Stomach smooth muscle (tissue), 2 donors: ENCODE data around the gene TMEM108.

Experiments used
- H3K27ac ChIP-seq: one replicate; pipeline ENCODE4 v1.7.0; 2013; ENCODE audit warnings: mild to moderate bottlenecking, low read length, inconsistent platforms
- H3K27me3 ChIP-seq, 2 donors: one replicate each; pipeline ENCODE4 v1.7.0; 2013; ENCODE audit warnings: low read length in 2 of 2; ENCODE audit not compliant: insufficient read depth in 2 of 2, control insufficient read depth in 1 of 2
- H3K36me3 ChIP-seq, 2 donors: one replicate each; pipeline ENCODE4 v1.7.0; 2013; ENCODE audit warnings: low read length in 2 of 2; ENCODE audit not compliant: control insufficient read depth in 2 of 2, insufficient read depth in 2 of 2
- H3K4me1 ChIP-seq: one replicate; pipeline ENCODE4 v1.7.0; 2013; ENCODE audit warnings: low read length; ENCODE audit not compliant: control insufficient read depth, insufficient read depth
- H3K4me3 ChIP-seq, 2 donors: one replicate each; pipeline ENCODE4 v1.7.0; 2013; ENCODE audit warnings: low read length in 2 of 2
- H3K9ac ChIP-seq, 2 donors: one replicate each; pipeline ENCODE4 v1.7.0; 2013; ENCODE audit warnings: low read length in 2 of 2, mild to moderate bottlenecking in 1 of 2
- H3K9me3 ChIP-seq, 2 donors: one replicate each; pipeline ENCODE4 v1.7.0; 2013; ENCODE audit warnings: low read length in 2 of 2; ENCODE audit not compliant: control insufficient read depth in 2 of 2
- donor health status: healthy.
- donor health status: Pancreatic carcinoma.

TMEM108 gene

DNA sequence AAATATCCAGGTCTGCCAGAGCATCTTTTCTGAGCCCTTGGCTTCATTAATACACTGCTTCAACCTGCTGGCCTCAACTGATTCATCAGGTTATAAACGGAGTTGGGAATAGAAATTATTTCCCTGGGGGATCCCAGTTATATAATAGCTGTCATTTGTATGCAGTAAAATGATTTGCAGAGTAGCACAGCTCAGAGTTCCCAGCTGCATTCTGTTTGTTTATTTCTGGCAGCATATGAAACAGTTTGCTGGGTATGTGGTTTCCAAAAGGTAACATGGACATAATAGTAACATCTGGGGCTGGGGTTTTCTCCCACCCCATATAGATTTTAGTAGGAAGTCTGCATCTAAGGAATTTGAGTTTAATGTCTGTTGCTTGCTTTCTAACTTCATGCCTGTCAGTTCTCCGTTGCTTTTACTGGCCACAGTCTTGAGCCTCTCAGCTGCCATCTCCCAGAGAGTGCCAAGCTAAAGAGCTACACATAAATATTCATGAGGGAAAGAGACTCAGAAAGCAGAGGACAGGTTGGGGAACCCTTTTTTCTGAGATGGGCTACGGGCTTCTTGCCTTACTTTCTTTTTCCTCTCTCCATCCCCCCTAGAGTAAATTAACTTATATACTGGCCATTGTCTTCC lies 124.6 kb downstream of the TMEM108 start:
- Histone ChIP-seq H3K36me3 (no peaks in the 10 kb centered on the region), H3K9ac (no peak overlapping the region), H3K27ac (no peak overlapping the region), H3K4me3 (no peak overlapping the region), H3K27me3 (no peaks in the 10 kb centered on the region), H3K4me1 (no peaks in the 10 kb centered on the region), H3K9me3 (no peaks in the 10 kb centered on the region)

DNA sequence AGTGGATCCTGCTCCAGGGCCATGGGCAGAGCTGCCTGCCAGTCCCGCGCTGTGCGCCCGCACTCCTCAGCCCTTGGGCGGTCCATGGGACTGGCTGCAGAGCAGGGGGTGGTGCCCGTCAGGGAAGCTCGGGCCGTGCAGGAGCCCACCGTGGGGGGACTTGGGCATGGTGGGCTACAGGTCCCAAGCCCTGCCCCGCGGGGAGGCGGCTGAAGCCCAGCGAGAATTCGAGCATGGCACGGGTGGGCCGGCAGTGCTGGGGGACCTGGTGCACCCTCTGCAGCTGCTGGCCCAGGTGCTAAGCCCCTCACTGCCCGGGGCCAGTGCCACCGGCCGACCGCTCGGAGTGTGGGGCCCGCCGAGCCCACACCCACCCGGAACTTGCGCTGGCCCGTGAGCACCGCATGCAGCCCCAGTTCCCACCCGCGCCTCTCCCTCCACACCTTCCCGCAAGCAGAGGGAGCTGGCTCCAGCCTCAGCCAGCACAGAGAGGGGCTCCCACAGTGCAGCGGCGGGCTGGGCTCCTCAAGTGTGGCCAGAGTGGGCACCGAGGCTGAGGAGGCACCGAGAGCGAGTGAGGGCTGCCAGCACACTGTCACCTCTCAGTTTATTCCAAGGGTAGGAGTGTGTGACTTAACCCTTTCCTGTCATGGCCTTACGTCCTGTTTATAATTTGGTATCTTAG lies 129.3 kb downstream of the TMEM108 start:
- Histone ChIP-seq H3K4me3 (no peak overlapping the region), H3K36me3 (no peaks in the 10 kb centered on the region), H3K9me3 (no peaks in the 10 kb centered on the region), H3K27me3 (no peaks in the 10 kb centered on the region), H3K9ac (no peak overlapping the region), H3K27ac (no peak overlapping the region), H3K4me1 (no peaks in the 10 kb centered on the region)

DNA sequence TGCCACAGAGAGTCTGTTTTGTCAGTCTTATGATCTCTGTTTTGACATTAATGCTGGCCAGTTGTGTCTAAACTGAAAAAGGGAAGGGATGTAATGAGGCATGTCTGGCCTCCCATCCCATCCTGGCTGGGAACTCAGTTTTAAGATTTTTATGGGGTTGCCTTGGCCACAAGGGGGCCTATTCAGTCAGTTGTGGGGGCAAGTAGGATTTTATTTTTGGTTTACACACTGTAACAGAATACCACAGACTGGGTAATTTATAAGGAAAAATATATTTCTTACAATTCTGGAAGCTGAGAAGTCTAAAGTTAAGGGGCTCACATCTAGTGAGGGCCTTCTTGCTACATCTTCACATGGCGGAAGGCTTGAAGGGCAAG lies 129.8 kb downstream of the TMEM108 start:
- no peaks in the 10 kb centered on the region for H3K9me3 ChIP-seq
- no peak overlapping the region for H3K9ac ChIP-seq
- H3K4me3 ChIP-seq = no peak overlapping the region
- H3K27ac ChIP-seq = no peak overlapping the region
- no peaks in the 10 kb centered on the region for H3K27me3 ChIP-seq
- H3K4me1 ChIP-seq = no peaks in the 10 kb centered on the region
- no peaks in the 10 kb centered on the region for H3K36me3 ChIP-seq

DNA sequence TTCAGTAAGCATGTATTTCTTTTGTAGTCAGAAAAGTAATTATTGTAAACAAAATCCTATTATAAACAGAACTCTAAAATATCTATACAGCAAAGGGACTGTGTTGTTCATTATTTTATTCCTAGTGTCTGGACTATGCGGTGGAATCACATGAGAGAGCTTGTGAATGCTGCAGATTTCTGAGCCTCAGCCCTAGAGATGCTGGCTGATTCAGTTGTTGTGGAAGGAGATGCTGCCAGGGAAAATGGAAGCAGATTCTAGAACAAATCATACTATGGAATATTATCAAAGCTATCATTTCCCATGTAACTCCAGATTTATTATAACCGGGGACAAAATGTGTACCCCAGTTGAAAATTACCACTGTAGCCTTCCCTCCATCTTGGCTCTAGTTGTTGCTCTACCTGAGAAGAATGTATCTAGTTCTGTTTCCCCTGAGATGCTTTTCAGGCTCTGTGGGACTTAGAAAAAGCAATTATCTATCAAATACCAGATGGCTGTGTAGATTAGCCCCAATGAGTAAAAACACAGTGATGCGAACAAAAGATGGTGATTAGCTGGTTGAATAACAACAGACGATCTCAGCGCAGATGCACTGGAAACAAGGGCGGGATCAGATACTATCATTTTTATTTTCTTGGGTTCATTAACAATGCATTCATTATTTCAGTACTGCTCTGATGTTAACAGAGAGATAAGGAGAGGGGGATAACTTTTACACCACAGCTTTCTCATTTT lies 131.3 kb downstream of the TMEM108 start:
- Histone ChIP-seq H3K4me3 (no peak overlapping the region), H3K4me1 (no peaks in the 10 kb centered on the region), H3K27ac (no peak overlapping the region), H3K9ac (no peak overlapping the region), H3K36me3 (no peaks in the 10 kb centered on the region), H3K27me3 (no peaks in the 10 kb centered on the region), H3K9me3 (no peaks in the 10 kb centered on the region)

DNA sequence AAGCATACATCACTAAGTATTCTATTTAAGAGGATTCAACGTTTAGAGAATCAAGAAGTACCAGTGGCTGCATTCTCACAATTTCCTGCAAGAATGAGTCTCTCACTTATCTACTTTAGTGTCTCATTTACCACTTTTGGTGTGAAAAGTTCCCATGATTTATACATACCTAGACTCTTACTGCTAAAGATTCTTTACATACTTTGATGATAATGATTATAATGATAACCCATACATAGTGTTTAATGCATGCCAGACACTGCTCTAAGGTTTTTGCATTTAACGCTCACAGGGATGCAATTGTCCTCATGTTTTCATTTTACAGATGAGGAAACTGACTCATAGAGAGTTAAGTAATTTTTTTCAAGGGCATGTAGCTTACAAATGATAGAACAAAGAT lies 133.6 kb downstream of the TMEM108 start:
- H3K36me3 ChIP-seq = no peaks in the 10 kb centered on the region
- no peaks in the 10 kb centered on the region for H3K9me3 ChIP-seq
- no peak overlapping the region for H3K27ac ChIP-seq
- no peak overlapping the region for H3K9ac ChIP-seq
- no peaks in the 10 kb centered on the region for H3K4me1 ChIP-seq
- H3K4me3 ChIP-seq = no peak overlapping the region
- no peaks in the 10 kb centered on the region for H3K27me3 ChIP-seq

DNA sequence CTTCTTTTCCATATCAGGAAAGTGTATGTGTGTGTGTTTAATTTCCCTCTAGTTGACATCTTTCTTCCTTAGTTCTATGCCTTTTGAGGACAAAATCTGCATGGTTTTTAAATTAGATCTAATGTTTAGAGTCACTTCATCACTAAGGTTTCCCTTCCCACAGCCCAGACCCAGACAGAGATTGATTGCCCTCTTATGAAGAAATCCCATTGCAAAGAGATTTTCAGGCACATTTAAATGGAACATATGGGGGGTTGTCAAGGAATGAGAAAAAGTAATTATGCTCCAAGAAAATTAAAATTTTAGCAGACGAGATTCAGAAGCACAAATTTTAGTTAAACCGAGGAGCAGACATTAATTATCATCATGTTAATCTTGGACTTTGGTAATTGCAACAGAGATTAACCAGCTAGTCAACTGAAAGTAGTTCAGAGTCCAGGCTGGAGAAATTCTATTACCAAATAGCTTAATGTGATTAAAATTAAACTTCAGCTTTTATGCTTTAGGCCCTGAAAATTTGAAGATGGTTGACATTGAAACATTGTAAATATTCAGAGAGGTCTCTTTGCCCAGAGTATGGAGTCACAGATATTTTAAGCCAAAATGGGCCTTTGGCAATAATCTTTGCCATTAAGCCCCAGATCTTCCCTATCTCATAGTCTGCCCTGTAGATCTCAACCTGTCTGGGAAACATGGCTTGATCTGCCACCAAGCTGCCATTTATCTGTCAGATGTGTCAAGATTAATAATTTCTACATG lies 143.4 kb downstream of the TMEM108 start:
- Histone ChIP-seq H3K27me3 (no peaks in the 10 kb centered on the region), H3K36me3 (no peaks in the 10 kb centered on the region), H3K27ac (no peak overlapping the region), H3K4me3 (no peak overlapping the region), H3K4me1 (no peaks in the 10 kb centered on the region), H3K9ac (no peak overlapping the region), H3K9me3 (no peaks in the 10 kb centered on the region)

DNA sequence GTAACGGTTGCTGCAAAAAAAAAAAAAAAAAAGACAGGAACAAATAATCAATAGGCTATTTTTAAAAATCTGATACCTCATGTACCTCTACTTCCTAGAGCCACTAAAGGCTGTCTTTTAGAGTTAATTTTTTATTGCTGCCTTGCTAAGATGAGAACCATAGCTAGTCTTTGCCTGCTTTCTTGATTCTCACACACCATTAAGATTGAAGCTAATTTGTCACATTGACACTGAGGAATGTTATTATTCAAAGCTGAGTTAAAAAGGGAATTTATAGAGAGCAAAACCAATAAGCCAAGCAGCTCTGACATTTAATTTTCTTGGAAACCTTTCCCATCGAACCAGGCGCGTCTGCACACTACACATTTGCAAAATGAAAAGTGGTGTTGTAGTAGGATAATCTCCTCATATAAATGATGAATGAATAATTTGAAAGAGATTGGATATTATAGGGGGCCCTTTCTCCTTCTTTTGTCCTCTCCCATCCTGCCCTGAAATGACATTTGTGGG lies 149.7 kb downstream of the TMEM108 start:
- Histone ChIP-seq H3K36me3 (no peaks in the 10 kb centered on the region), H3K27me3 (no peaks in the 10 kb centered on the region), H3K9ac (no peak overlapping the region), H3K4me1 (no peaks in the 10 kb centered on the region), H3K9me3 (no peaks in the 10 kb centered on the region), H3K27ac (no peak overlapping the region), H3K4me3 (no peak overlapping the region)

DNA sequence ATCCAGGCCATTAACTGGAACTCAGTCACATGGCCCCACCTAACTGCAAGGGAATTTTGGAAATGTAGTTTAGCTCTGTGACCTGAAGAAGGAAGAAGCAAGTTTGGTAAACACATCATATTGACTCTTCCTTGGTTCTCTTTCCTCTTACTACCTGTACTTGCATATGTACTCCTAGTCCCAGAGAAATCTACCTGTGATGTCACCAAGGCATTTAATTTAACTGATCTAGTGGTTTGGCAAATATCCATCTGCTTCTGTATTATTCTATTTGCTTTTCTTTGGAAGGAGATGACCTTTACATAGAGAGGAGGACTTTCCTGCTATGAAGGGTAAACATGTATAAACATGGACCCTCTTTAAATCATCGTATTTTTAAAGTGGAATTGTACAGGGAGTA lies 150.8 kb downstream of the TMEM108 start:
- Histone ChIP-seq H3K36me3 (no peaks in the 10 kb centered on the region), H3K9ac (no peak overlapping the region), H3K27me3 (no peaks in the 10 kb centered on the region), H3K27ac (no peak overlapping the region), H3K4me3 (no peak overlapping the region), H3K9me3 (no peaks in the 10 kb centered on the region), H3K4me1 (no peaks in the 10 kb centered on the region)

DNA sequence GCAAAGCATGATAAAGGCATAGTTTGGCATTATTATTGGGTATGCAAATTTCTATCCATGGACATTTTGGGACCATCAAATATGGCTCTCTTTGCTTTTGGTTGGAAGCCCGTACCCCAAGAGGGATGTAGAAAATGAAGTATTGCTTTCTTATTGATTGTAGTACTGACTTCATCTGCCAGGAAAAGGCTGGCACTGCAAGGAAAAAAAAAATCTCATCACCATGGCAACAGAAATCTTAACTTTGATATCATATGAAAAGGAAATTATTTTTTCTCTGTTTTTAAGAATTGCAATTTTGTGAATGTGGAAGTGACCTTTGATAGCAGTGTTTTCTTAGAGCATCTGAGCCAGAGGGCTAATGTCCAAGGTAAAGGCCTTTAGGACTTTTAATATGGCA lies 151.7 kb downstream of the TMEM108 start:
- Histone ChIP-seq H3K4me3 (no peak overlapping the region), H3K36me3 (no peaks in the 10 kb centered on the region), H3K27me3 (no peaks in the 10 kb centered on the region), H3K4me1 (no peaks in the 10 kb centered on the region), H3K9ac (no peak overlapping the region), H3K27ac (no peak overlapping the region), H3K9me3 (no peaks in the 10 kb centered on the region)

DNA sequence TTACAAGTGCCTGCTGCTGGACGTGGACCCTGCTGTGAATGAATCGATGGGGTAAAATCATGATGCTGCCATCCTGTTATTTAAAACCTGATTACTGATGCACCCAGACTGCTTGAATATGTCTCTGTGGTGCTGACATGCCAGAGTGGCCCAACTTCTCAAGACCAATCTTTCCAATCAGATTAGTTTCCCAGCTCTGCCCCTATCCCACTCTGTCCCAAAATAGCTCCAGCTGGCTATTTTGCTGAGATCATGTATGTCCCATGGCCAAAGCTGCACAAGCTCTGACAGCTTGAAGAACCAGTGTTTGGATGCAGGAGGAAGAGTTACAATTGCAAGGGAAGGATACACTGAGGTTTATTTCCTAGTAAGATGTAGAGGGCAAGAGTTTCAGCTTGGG lies 153.6 kb downstream of the TMEM108 start:
- Histone ChIP-seq H3K4me1 (no peaks in the 10 kb centered on the region), H3K4me3 (no peak overlapping the region), H3K9ac (no peak overlapping the region), H3K27me3 (no peaks in the 10 kb centered on the region), H3K36me3 (no peaks in the 10 kb centered on the region), H3K9me3 (no peaks in the 10 kb centered on the region), H3K27ac (no peak overlapping the region)
